NCI-H460 (cell line): ENCODE results near the gene FLRT1. TPM values are rescaled to one million over a fixed set of nuclear protein-coding genes. Genes with fewer than 3 reads are reported as not detected.

Source experiments
- DNase-seq: peaks from one replicate; pipeline ENCODE4 v3.0.0-alpha.2; 2016; ENCODE audit warnings: low read depth; ENCODE audit errors: extremely low read depth
- polyA plus RNA-seq: library from polyadenylated mRNA; depleted of rRNA; stranded (reverse); fragments of >200 nt; gene quantifications from 2 replicates; pipeline ENCODE4 v1.2.3, GENCODE V29; 2014; cell fraction: nucleus; rRNA removed
- total RNA-seq: library from RNA; depleted of rRNA; stranded (reverse); fragments of >200 nt; shearing (Covaris generic); gene quantifications from 2 replicates; pipeline ENCODE4 v1.2.3, GENCODE V29; 2014; rRNA removed

Gene FLRT1
- 2.7 and 3.0 TPM in 2 replicates for total RNA-seq
- 2.2 TPM in 1 of 2 replicates, not detected in the other for polyA plus RNA-seq

GRCh38 chr11:64035576-64035975 is at the start of gene FLRT1:
FLRT1 (plus strand) TSS chr11:64035931; CDS start chr11:64116268, 80,337 bp downstream.
- DNase-seq: no peak

GRCh38 chr11:63986156-63986931 is 49.4 kb upstream of the FLRT1 start, which contains the start of gene OTUB1:
OTUB1 (plus strand) TSS chr11:63986438; CDS start chr11:63986457, 19 bp downstream.
- DNase-seq: peak; percentile 81

- DNase-seq: no peak
These were observed 48.7 kb upstream of the FLRT1 start for GRCh38 chr11:63986932-63987513.

- no peak for DNase-seq
These were observed 44.2 kb upstream of the FLRT1 start for GRCh38 chr11:63991558-63991957.

- no peak for DNase-seq
These were observed 42.6 kb upstream of the FLRT1 start for GRCh38 chr11:63993100-63993499.

GRCh38 chr11:63993993-63994392 is 41.7 kb upstream of the FLRT1 start:
- DNase-seq: no peak

GRCh38 chr11:63996512-63996911 is 39.2 kb upstream of the FLRT1 start:
- no peak for DNase-seq

GRCh38 chr11:63997104-63997700 is 38.5 kb upstream of the FLRT1 start:
- no peak for DNase-seq

- DNase-seq: no peak
These were observed 37.9 kb upstream of the FLRT1 start for GRCh38 chr11:63997801-63998337.

- DNase-seq: no peak
These were observed 37.0 kb upstream of the FLRT1 start for GRCh38 chr11:63998558-63999348.

- DNase-seq: no peak
These were observed 36.2 kb upstream of the FLRT1 start for GRCh38 chr11:63999349-64000025.

- no peak for DNase-seq
These were observed 35.5 kb upstream of the FLRT1 start for GRCh38 chr11:64000026-64000739.

GRCh38 chr11:64000740-64001483 is 34.8 kb upstream of the FLRT1 start:
- no peak for DNase-seq

GRCh38 chr11:64001484-64002420 is 34.0 kb upstream of the FLRT1 start:
- no peak for DNase-seq

- DNase-seq: no peak
These were observed 31.7 kb upstream of the FLRT1 start for GRCh38 chr11:64003807-64004589.

GRCh38 chr11:64004590-64004984 is 31.1 kb upstream of the FLRT1 start:
- no peak for DNase-seq

- DNase-seq: no peak
These were observed 30.0 kb upstream of the FLRT1 start for GRCh38 chr11:64005691-64006090.
